Fibroblast of lung (primary cell): ENCODE measurements around the gene PIK3R2.

Experiments used
- CTCF ChIP-seq, 2 donors: IDR thresholded peaks in 1 of 2; conservative IDR thresholded peaks in 1 of 2; 1 replicate in 1 of 2; 2 replicates in 1 of 2; pipeline ENCODE4 v1.5.1; 2011 to 2012; ENCODE audit warnings: low read length in 2 of 2, control low read depth in 1 of 2, inconsistent platforms in 1 of 2, low read depth in 1 of 2, mild to moderate bottlenecking in 1 of 2
- EZH2 ChIP-seq: IDR thresholded peaks from 2 replicates; pipeline ENCODE4 v1.5.1; 2012; ENCODE audit warnings: low read length, control low read depth, mild to moderate bottlenecking; ENCODE audit errors: missing control alignments

GRCh38 chr19:18114483-18114882 is 38.5 kb upstream of the PIK3R2 start:
- TF ChIP-seq EZH2 (no peak), CTCF (conservative IDR thresholded peaks at IDR 0.05 in 1 of 2, IDR thresholded peaks at IDR 0.05 in 1 of 2; ENCODE audit: low read depth in 1 of 2, low read length in 2 of 2) (no peak)
